Measurements from ENCODE around the gene UBA6.

DNA sequence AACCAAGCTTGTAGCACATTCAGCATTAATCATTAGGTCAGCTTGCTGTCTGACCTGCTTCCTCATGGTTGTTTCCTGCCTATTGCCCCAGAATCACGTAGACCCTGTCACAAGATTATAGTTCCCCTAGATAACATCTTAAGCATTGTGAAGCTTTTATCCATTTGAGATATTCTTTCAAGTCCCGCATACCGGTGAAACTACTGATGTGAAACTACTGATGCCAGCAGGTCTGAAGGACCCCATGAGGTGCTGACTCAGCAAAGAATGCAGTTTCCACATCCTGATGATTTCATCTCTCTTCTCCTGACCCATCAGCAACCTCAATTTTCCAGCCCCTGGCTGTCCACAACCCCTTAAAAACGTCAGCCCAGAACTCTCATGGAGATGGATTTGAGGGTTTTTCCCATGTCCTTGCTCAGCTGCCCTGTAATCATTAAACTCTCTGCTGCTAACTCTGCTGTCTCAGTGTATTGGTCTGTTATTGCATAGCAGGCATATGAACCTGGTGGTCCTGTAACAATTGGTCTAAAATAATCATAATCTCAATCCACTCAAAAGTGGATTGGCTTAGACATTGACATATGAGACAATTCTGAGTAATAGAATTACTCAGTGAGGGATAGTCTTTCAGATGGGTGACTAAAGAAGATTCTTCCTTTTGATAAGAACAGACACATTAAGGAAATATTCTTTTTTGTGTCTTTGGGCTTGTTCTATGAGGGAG is 26.3 kb upstream of the UBA6 start:
- TF ChIP-seq, protein P1, sequence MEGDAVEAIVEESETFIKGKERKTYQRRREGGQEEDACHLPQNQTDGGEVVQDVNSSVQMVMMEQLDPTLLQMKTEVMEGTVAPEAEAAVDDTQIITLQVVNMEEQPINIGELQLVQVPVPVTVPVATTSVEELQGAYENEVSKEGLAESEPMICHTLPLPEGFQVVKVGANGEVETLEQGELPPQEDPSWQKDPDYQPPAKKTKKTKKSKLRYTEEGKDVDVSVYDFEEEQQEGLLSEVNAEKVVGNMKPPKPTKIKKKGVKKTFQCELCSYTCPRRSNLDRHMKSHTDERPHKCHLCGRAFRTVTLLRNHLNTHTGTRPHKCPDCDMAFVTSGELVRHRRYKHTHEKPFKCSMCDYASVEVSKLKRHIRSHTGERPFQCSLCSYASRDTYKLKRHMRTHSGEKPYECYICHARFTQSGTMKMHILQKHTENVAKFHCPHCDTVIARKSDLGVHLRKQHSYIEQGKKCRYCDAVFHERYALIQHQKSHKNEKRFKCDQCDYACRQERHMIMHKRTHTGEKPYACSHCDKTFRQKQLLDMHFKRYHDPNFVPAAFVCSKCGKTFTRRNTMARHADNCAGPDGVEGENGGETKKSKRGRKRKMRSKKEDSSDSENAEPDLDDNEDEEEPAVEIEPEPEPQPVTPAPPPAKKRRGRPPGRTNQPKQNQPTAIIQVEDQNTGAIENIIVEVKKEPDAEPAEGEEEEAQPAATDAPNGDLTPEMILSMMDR (conservative IDR thresholded peaks at IDR 0.05 in 1 of 2, IDR thresholded peaks at IDR 0.05 in 1 of 2; ENCODE audit: extremely low read depth in 1 of 2, insufficient read depth in 1 of 2, low read depth in 1 of 2, low read length in 2 of 2), result no peak
- no peak for TF ChIP-seq EZH2 (IDR thresholded peaks at IDR 0.05; ENCODE audit: borderline replicate concordance, low read length)

Data from mammary epithelial cell (primary cell).